Endothelial cell of umbilical vein (primary cell): ENCODE measurements around the gene NEDD4L. TPM values are rescaled to one million over a fixed set of nuclear protein-coding genes. Genes with fewer than 3 reads are reported as not detected.

Experiments
- BruUV-seq: library from RNA; stranded (reverse); fragments of 400-500 nt; replicated peaks from 2 replicates; lab custom pipeline; 2021; lab: Mats Ljungman, UMichigan
- CTCF ChIA-PET: fragments of 300-600, 350-600 bp; sonication (Branson Sonifier 250); formaldehyde crosslinking; loops from one replicate; lab custom pipeline; 2021; ENCODE audit warnings: antibody characterized with exemption, inconsistent platforms; lab: Charles Lee
- POLR2A ChIA-PET: fragments of 300-600, 350-600 bp; sonication (Branson Sonifier 250); formaldehyde crosslinking; loops from one replicate; lab custom pipeline; 2021; ENCODE audit warnings: antibody characterized with exemption, inconsistent platforms; lab: Charles Lee
- DNase-seq: peaks from one replicate; pipeline ENCODE4 v3.0.0-alpha.2; 2011; ENCODE audit warnings: low read depth, low spot score
- FAIRE-seq: peaks from 2 replicates; lab custom pipeline; 2011; peaks lifted over from hg19 to GRCh38; lab: Jason Lieb, UNC
- H2AFZ ChIP-seq: 2 replicates; pipeline ENCODE4 v1.6.0; 2012; ENCODE audit warnings: low read depth, low read length, control low read depth, inconsistent platforms
- H3K27ac ChIP-seq: 2 replicates; pipeline ENCODE4 v1.5.1; 2011; ENCODE audit warnings: low read depth, mild to moderate bottlenecking, control low read depth, low read length, moderate library complexity; ENCODE audit not compliant: insufficient read depth
- H3K27me3 ChIP-seq, 2 experiments: 2 replicates each; pipeline versions ENCODE4 v1.6.0 to v1.6.1; 2011; ENCODE audit warnings: low read length in 2 of 2, mixed read lengths in 1 of 2; ENCODE audit not compliant: control insufficient read depth in 2 of 2, insufficient read depth in 2 of 2
- H3K36me3 ChIP-seq, 2 experiments: 2 replicates in 1 of 2; 3 replicates in 1 of 2; pipeline ENCODE4 v1.5.1; 2011; ENCODE audit warnings: low read length in 2 of 2, mild to moderate bottlenecking in 1 of 2, moderate library complexity in 1 of 2; ENCODE audit not compliant: control insufficient read depth in 2 of 2, insufficient read depth in 2 of 2; ENCODE audit errors: extremely low read depth in 1 of 2
- H3K4me1 ChIP-seq: 3 replicates; pipeline ENCODE4 v1.5.1; 2011; ENCODE audit warnings: mild to moderate bottlenecking, low read length; ENCODE audit not compliant: control insufficient read depth, insufficient read depth; ENCODE audit errors: extremely low read depth
- H3K4me2 ChIP-seq: 2 replicates; pipeline ENCODE4 v1.6.1; 2011; ENCODE audit warnings: low read length, control low read depth, mixed read lengths; ENCODE audit not compliant: insufficient read depth
- H3K4me3 ChIP-seq, 3 experiments: fragments of 200-600 bp in 1 of 3; sonication (generic), shearing (Covaris generic) in 1 of 3; replicated peaks in 1 of 3; 2 replicates each; pipeline ENCODE4 v1.5.1; 2011 to 2016; ENCODE audit warnings: control low read depth in 3 of 3, low read length in 3 of 3, mild to moderate bottlenecking in 2 of 3, inconsistent platforms in 1 of 3, low read depth in 1 of 3, moderate library complexity in 1 of 3; ENCODE audit not compliant: insufficient read depth in 1 of 3
- H3K79me2 ChIP-seq: 2 replicates; pipeline ENCODE4 v1.6.0; 2012; ENCODE audit warnings: low read length, inconsistent platforms; ENCODE audit not compliant: control insufficient read depth, insufficient read depth
- H3K9ac ChIP-seq: replicated peaks from 2 replicates; pipeline ENCODE3; 2011; ENCODE audit warnings: low read length, control low read depth; ENCODE audit not compliant: insufficient read depth; ENCODE audit errors: extremely low read depth
- H3K9me1 ChIP-seq: replicated peaks from 3 replicates; pipeline ENCODE4 v1.6.0; 2011; ENCODE audit warnings: mild to moderate bottlenecking, low read length; ENCODE audit not compliant: control insufficient read depth, insufficient read depth; ENCODE audit errors: extremely low read depth
- H3K9me3 ChIP-seq: replicated peaks from 2 replicates; pipeline ENCODE4 v1.5.1; 2012; ENCODE audit warnings: low read length, inconsistent platforms; ENCODE audit not compliant: control insufficient read depth, insufficient read depth
- H4K20me1 ChIP-seq: replicated peaks from 2 replicates; pipeline ENCODE3; 2011; ENCODE audit warnings: mild to moderate bottlenecking, low read length; ENCODE audit not compliant: control insufficient read depth, insufficient read depth; ENCODE audit errors: extremely low read depth
- EZH2 ChIP-seq: IDR thresholded peaks from 2 replicates; pipeline ENCODE4 v1.6.1; 2012; ENCODE audit warnings: borderline replicate concordance, low read depth, mild to moderate bottlenecking, moderate library complexity, low read length, inconsistent platforms; ENCODE audit not compliant: severe bottlenecking
- FOS ChIP-seq: IDR thresholded peaks from 2 replicates; pipeline ENCODE4 v1.6.1; 2011; ENCODE audit warnings: mild to moderate bottlenecking, low read length, moderate library complexity, borderline replicate concordance; ENCODE audit not compliant: insufficient read depth
- GATA2 ChIP-seq: IDR thresholded peaks from 2 replicates; pipeline ENCODE4 v1.7.0; 2011; ENCODE audit warnings: low read depth, mild to moderate bottlenecking, moderate library complexity, mixed read lengths, low read length; ENCODE audit not compliant: insufficient read length, insufficient read depth
- JUN ChIP-seq: IDR thresholded peaks from 2 replicates; pipeline ENCODE4 v1.6.1; 2011; ENCODE audit warnings: borderline replicate concordance, low read depth; ENCODE audit not compliant: insufficient read length, insufficient read depth
- MAX ChIP-seq: IDR thresholded peaks from 2 replicates; pipeline ENCODE4 v1.6.1; 2011; ENCODE audit not compliant: insufficient read depth, insufficient read length
- MYC ChIP-seq: IDR thresholded peaks from one replicate; pipeline ENCODE4 v1.6.1; 2011; ENCODE audit warnings: mild to moderate bottlenecking, low read depth, low read length
- POLR2A ChIP-seq: IDR thresholded peaks from 2 replicates; pipeline ENCODE4 v1.6.1; 2012; ENCODE audit warnings: low read depth, mild to moderate bottlenecking, control low read depth, low read length
- POLR2AphosphoS5 ChIP-seq: IDR thresholded peaks from 2 replicates; pipeline ENCODE4 v1.6.1; 2012; ENCODE audit warnings: low read depth, mild to moderate bottlenecking, control low read depth, low read length, moderate library complexity; ENCODE audit not compliant: insufficient read depth
- dilution Hi-C: fragments of 300-500 bp; cut with MboI; formaldehyde crosslinking; loops from one replicate; pipeline ENCODE4 v1.15.0; 2019; ENCODE audit warnings: low sequenced_read_pairs; ENCODE audit not compliant: extremely low pct_ligation_motif_present
- intact Hi-C: fragments of 100-400 bp; cut with micrococcal nuclease; formaldehyde crosslinking; loops from one replicate; pipeline ENCODE4 v1.10.0; 2022
- polyA plus RNA-seq, 4 experiments: library from polyadenylated mRNA; depleted of rRNA in 3 of 4; stranded (reverse) in 3 of 4; unstranded in 1 of 4; fragments of >200 nt; gene quantifications; 2 replicates each; pipeline versions ENCODE4 v1.2.1 to v1.2.3, GENCODE V29; 2011 to 2012; ENCODE audit warnings: missing spikeins in 1 of 4
- total RNA-seq: library from RNA; stranded (reverse); gene quantifications from 2 replicates; pipeline ENCODE4 v1.2.3, GENCODE V29; 2021
- TF ChIP-seq, protein P1 (sequence below), 2 donors: IDR thresholded peaks; 1 replicate in 1 of 2; 2 replicates in 1 of 2; pipeline ENCODE4 v1.5.1; 2011; ENCODE audit warnings: low read length in 2 of 2, mild to moderate bottlenecking in 2 of 2, moderate library complexity in 2 of 2, control low read depth in 1 of 2, inconsistent platforms in 1 of 2, low read depth in 1 of 2; ENCODE audit not compliant: insufficient read depth in 1 of 2; ENCODE audit errors: extremely low read depth in 1 of 2

Gene NEDD4L
- total and polyA plus RNA-seq, 2 donors (not counting 3 experiments of a cell fraction or from before 2014, with no cell fraction given) = 20.5 to 78.9 TPM

DNA sequence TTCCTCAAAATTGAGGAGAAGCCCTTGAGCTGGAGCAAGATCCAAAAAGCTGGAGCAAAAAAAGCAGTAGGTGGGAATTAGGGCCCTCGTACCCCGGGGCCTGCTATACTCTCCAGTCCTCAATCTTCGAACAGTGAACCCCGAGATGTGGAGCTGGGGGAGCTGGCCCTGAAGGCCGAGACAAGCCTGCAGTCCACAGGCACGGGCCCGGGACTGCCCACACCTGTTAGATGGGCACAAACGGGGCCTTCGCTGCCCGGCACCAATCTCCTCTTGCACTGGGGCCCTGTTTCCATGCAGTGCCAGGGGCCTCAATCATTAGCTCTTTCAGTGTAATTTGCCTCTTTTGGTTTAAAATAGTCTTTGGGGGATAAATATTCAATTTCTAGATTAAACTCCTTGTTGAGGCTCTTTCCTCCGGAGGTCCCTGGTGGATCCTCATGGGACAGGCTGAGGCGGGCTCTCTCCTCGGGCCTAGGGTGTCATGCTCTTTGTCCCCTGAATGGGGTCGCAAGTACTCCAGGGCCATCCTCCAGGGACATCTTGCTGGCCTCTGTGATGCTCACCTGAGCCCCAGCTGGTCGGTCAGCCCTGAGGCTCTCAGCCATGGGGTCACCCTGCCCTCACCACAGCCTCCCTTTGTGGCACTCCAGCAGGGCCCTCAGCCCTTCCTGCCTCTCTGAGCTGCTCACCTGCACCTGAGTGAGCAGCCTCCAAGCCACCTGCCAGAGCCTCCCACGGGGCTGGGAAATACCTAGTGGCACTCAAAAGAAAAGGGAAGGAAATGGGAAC lies 361.3 kb downstream of the NEDD4L start:
- POLR2A ChIA-PET = no interaction called here
- H3K4me2 ChIP-seq = no peak overlapping the region
- H3K36me3 ChIP-seq = no peaks in the 10 kb centered on the region
- dilution Hi-C loops (no loop called here), intact Hi-C loops (no loop called here)
- no peak overlapping the region for H3K4me3 ChIP-seq
- H3K9me1 ChIP-seq = no peaks in the 10 kb centered on the region
- no peak for FAIRE-seq
- no TSS peak for BruUV-seq
- CTCF ChIA-PET = interaction anchor here (1.4 to 1.6 kb wide), 2 partner anchors 89 to 359 kb away, joined by 4 read pairs; no protein-coding TSS in a partner anchor
- no peak overlapping the region for H2AFZ ChIP-seq
- no peaks in the 10 kb centered on the region for H3K9me3 ChIP-seq
- H3K27me3 ChIP-seq = no peaks in the 10 kb centered on the region
- no peaks in the 10 kb centered on the region for H3K4me1 ChIP-seq
- no peak overlapping the region for H3K9ac ChIP-seq
- TF ChIP-seq POLR2A (no peak), FOS (no peak), POLR2AphosphoS5 (no peak), MYC (no peak), GATA2 (no peak), MAX (no peak), EZH2 (no peak), JUN (no peak)
- TF ChIP-seq, protein P1, sequence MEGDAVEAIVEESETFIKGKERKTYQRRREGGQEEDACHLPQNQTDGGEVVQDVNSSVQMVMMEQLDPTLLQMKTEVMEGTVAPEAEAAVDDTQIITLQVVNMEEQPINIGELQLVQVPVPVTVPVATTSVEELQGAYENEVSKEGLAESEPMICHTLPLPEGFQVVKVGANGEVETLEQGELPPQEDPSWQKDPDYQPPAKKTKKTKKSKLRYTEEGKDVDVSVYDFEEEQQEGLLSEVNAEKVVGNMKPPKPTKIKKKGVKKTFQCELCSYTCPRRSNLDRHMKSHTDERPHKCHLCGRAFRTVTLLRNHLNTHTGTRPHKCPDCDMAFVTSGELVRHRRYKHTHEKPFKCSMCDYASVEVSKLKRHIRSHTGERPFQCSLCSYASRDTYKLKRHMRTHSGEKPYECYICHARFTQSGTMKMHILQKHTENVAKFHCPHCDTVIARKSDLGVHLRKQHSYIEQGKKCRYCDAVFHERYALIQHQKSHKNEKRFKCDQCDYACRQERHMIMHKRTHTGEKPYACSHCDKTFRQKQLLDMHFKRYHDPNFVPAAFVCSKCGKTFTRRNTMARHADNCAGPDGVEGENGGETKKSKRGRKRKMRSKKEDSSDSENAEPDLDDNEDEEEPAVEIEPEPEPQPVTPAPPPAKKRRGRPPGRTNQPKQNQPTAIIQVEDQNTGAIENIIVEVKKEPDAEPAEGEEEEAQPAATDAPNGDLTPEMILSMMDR (IDR thresholded peaks at IDR 0.05; ENCODE audit: extremely low read depth in 1 of 2, insufficient read depth in 1 of 2, low read depth in 1 of 2, low read length in 2 of 2) = no peak
- no peak overlapping the region for H3K27ac ChIP-seq
- no peaks in the 10 kb centered on the region for H3K79me2 ChIP-seq
- DNase-seq = no peak
- no peaks in the 10 kb centered on the region for H4K20me1 ChIP-seq
